HepG2 (cell line): ENCODE results near the gene S100A11. TPM values are rescaled to one million over a fixed set of nuclear protein-coding genes. Genes with fewer than 3 reads are reported as not detected.

ENCODE experiments used
- WIZ ChIP-seq: sonication (generic); formaldehyde crosslinking; IDR thresholded peaks from 2 replicates; pipeline ENCODE4 v1.5.1; 2020; ENCODE audit warnings: mild to moderate bottlenecking, missing genetic modification reagents
- ZMAT3 ChIP-seq: sonication (generic); formaldehyde crosslinking; conservative IDR thresholded peaks from 2 replicates; pipeline ENCODE4 v1.7.0; 2021; ENCODE audit warnings: missing genetic modification reagents
- ZNF775 ChIP-seq: sonication (generic); formaldehyde crosslinking; IDR thresholded peaks from 2 replicates; pipeline ENCODE4 v1.4.0; 2020; ENCODE audit warnings: missing genetic modification reagents, mild to moderate bottlenecking, moderate library complexity, borderline replicate concordance
- polyA plus RNA-seq, 8 experiments: library from polyadenylated mRNA; depleted of rRNA in 3 of 8; stranded (reverse) in 7 of 8; unstranded in 1 of 8; fragments of >200 nt; fragmentation: Illumina TruSeq in 4 of 8; extraction: Trizol in 4 of 8; gene quantifications; 2 replicates each; pipeline versions ENCODE4 v1.2.1 to v1.2.3, GENCODE V29; 2011 to 2016; ENCODE audit warnings: low read depth in 4 of 8, missing spikeins in 1 of 8, mixed read lengths in 1 of 8; ENCODE audit not compliant: insufficient read depth in 1 of 8
- total RNA-seq, 5 experiments: library from RNA; depleted of rRNA; stranded (reverse); fragments of >200 nt; fragmentation: Illumina TruSeq; extraction: Trizol; gene quantifications; 2 replicates each; pipeline ENCODE4 v1.2.3, GENCODE V29; 2016; ENCODE audit warnings: low read depth in 1 of 5
- TF ChIP-seq, protein P1 (sequence below), 2 experiments: fragments of 450-650 bp in 1 of 2; sonication (generic) in 1 of 2; formaldehyde crosslinking in 1 of 2; IDR thresholded peaks; 2 replicates each; pipeline versions ENCODE4 v1.6.1 to v1.8.0; 2016 to 2022; ENCODE audit warnings: antibody characterized with exemption in 1 of 2, mild to moderate bottlenecking in 1 of 2, missing genetic modification reagents in 1 of 2
- TF ChIP-seq, protein P2 (sequence below), 2 experiments: sonication (generic) in 1 of 2; formaldehyde crosslinking in 1 of 2; IDR thresholded peaks; 2 replicates each; pipeline versions ENCODE4 v1.4.0 to v1.6.1; 2016 to 2020; ENCODE audit warnings: borderline replicate concordance in 1 of 2, low read depth in 1 of 2, mild to moderate bottlenecking in 1 of 2, missing genetic modification reagents in 1 of 2

Gene S100A11
- total and polyA plus RNA-seq, 2 of the 13 experiments (the other 11 are each of a cell fraction or from before 2014, with no cell fraction given) = 6.6 to 34.4 TPM

DNA sequence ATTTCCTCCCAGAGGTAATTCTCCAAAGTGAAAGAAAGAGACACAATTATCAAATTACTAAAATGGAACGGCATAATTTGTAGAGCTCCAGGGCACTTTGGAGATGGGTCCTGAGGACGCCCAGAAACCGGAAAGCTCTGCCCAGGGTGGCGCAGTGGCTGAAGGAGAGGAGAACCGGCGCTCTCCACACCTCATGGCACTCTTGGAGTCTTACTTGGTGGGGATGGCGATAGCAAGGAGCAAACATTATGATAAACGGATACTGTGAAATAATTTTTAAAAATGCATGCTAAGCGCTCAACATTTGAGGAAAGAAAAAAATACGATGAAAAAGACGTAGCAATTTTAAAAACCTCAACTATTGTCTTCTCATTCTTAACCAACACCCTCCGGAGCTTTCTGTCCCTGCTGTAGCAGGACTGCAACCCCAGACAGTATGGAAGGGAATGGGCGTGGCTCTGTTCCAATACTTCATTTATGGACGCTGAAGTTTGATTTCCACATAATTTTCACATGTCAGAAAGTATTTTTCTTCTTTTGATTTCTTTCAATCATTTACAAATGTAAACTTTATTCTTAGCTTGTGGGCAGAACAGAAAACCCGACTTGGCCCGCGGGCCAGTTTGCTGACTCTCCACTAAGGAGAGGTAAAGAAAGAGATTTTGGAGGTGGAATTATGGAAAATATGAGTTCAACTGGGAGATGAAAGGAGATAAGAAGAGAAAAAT is 1.1 kb downstream of the S100A11 start (continued):
- TF ChIP-seq, protein P1, sequence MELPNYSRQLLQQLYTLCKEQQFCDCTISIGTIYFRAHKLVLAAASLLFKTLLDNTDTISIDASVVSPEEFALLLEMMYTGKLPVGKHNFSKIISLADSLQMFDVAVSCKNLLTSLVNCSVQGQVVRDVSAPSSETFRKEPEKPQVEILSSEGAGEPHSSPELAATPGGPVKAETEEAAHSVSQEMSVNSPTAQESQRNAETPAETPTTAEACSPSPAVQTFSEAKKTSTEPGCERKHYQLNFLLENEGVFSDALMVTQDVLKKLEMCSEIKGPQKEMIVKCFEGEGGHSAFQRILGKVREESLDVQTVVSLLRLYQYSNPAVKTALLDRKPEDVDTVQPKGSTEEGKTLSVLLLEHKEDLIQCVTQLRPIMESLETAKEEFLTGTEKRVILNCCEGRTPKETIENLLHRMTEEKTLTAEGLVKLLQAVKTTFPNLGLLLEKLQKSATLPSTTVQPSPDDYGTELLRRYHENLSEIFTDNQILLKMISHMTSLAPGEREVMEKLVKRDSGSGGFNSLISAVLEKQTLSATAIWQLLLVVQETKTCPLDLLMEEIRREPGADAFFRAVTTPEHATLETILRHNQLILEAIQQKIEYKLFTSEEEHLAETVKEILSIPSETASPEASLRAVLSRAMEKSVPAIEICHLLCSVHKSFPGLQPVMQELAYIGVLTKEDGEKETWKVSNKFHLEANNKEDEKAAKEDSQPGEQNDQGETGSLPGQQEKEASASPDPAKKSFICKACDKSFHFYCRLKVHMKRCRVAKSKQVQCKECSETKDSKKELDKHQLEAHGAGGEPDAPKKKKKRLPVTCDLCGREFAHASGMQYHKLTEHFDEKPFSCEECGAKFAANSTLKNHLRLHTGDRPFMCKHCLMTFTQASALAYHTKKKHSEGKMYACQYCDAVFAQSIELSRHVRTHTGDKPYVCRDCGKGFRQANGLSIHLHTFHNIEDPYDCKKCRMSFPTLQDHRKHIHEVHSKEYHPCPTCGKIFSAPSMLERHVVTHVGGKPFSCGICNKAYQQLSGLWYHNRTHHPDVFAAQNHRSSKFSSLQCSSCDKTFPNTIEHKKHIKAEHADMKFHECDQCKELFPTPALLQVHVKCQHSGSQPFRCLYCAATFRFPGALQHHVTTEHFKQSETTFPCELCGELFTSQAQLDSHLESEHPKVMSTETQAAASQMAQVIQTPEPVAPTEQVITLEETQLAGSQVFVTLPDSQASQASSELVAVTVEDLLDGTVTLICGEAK (IDR thresholded peaks at IDR 0.05) = no peak
- TF ChIP-seq, protein P1 (CRISPR knock-in tag; IDR thresholded peaks at IDR 0.05) = no peak
- TF ChIP-seq, protein P2, sequence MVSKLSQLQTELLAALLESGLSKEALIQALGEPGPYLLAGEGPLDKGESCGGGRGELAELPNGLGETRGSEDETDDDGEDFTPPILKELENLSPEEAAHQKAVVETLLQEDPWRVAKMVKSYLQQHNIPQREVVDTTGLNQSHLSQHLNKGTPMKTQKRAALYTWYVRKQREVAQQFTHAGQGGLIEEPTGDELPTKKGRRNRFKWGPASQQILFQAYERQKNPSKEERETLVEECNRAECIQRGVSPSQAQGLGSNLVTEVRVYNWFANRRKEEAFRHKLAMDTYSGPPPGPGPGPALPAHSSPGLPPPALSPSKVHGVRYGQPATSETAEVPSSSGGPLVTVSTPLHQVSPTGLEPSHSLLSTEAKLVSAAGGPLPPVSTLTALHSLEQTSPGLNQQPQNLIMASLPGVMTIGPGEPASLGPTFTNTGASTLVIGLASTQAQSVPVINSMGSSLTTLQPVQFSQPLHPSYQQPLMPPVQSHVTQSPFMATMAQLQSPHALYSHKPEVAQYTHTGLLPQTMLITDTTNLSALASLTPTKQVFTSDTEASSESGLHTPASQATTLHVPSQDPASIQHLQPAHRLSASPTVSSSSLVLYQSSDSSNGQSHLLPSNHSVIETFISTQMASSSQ (IDR thresholded peaks at IDR 0.05; ENCODE audit: low read depth) = no peak
- TF ChIP-seq, protein P2 (CRISPR knock-in tag; IDR thresholded peaks at IDR 0.05; ENCODE audit: borderline replicate concordance) = no peak
- TF ChIP-seq ZNF775 (CRISPR knock-in tag) (no peak), ZMAT3 (no peak), WIZ (no peak)
